HepG2 (cell line): ENCODE measurements around the gene GSK3B. TPM values are rescaled to one million over a fixed set of nuclear protein-coding genes. Genes with fewer than 3 reads are reported as not detected.

Experiments used
- DR1 ChIP-seq: sonication (generic); formaldehyde crosslinking; IDR thresholded peaks from 2 replicates; pipeline ENCODE4 v1.8.0; 2021; ENCODE audit warnings: mild to moderate bottlenecking, missing genetic modification reagents, inconsistent platforms
- FIP1L1 ChIP-seq: fragments of 200-400 bp; formaldehyde crosslinking; IDR thresholded peaks from 2 replicates; pipeline ENCODE4 v1.6.1; 2018; ENCODE audit warnings: low read depth, mild to moderate bottlenecking, low read length, moderate library complexity, borderline replicate concordance; ENCODE audit not compliant: insufficient read depth
- HOMEZ ChIP-seq: IDR thresholded peaks from 2 replicates; pipeline ENCODE4 v1.6.1; 2016; ENCODE audit warnings: low read depth
- HOXA3 ChIP-seq: sonication (generic); formaldehyde crosslinking; IDR thresholded peaks from 2 replicates; pipeline ENCODE4 v1.5.0; 2020; ENCODE audit warnings: missing genetic modification reagents
- KAT7 ChIP-seq: IDR thresholded peaks from 2 replicates; pipeline ENCODE4 v1.6.1; 2018; ENCODE audit warnings: borderline replicate concordance, missing compliant biosample characterization
- MAZ ChIP-seq, 2 experiments: sonication (generic) in 1 of 2; formaldehyde crosslinking in 1 of 2; IDR thresholded peaks; 2 replicates each; pipeline versions ENCODE4 v1.5.0 to v1.6.1; 2012 to 2020; ENCODE audit warnings: low read depth in 2 of 2, mild to moderate bottlenecking in 2 of 2, borderline replicate concordance in 1 of 2, improper control_type of control experiment in 1 of 2, low read length in 1 of 2, missing genetic modification reagents in 1 of 2, moderate library complexity in 1 of 2
- NAIF1 ChIP-seq: sonication (generic); formaldehyde crosslinking; IDR thresholded peaks from 2 replicates; pipeline ENCODE4 v1.5.0; 2020; ENCODE audit warnings: mild to moderate bottlenecking, missing genetic modification reagents, borderline replicate concordance
- PHF21A ChIP-seq: sonication (generic); formaldehyde crosslinking; IDR thresholded peaks from 2 replicates; pipeline ENCODE4 v1.5.0; 2020; ENCODE audit warnings: mild to moderate bottlenecking, missing genetic modification reagents
- RFXANK ChIP-seq: IDR thresholded peaks from 2 replicates; pipeline ENCODE4 v1.6.1; 2016
- SIN3B ChIP-seq: fragments of 150-350 bp; IDR thresholded peaks from 2 replicates; pipeline ENCODE4 v1.6.1; 2014; ENCODE audit warnings: low read length
- SP2 ChIP-seq: sonication (generic); formaldehyde crosslinking; IDR thresholded peaks from 2 replicates; pipeline ENCODE4 v1.5.1; 2020; ENCODE audit warnings: mild to moderate bottlenecking, missing genetic modification reagents
- SUZ12 ChIP-seq: fragments of 150-350 bp; IDR thresholded peaks from 2 replicates; pipeline ENCODE4 v1.6.1; 2014; ENCODE audit warnings: low read depth, low read length
- TRIM24 ChIP-seq: sonication (generic); formaldehyde crosslinking; IDR thresholded peaks from 2 replicates; pipeline ENCODE4 v1.8.0; 2022; ENCODE audit warnings: mild to moderate bottlenecking, missing genetic modification reagents
- ZFP1 ChIP-seq: IDR thresholded peaks from 2 replicates; pipeline ENCODE4 v1.6.1; 2016
- ZNF256 ChIP-seq: sonication (generic); formaldehyde crosslinking; conservative IDR thresholded peaks from 2 replicates; pipeline ENCODE4 v1.4.0; 2020; ENCODE audit warnings: missing genetic modification reagents
- ZNF280B ChIP-seq: sonication (generic); formaldehyde crosslinking; IDR thresholded peaks from 2 replicates; pipeline ENCODE4 v1.5.0; 2020; ENCODE audit warnings: missing genetic modification reagents, mild to moderate bottlenecking, borderline replicate concordance
- ZNF605 ChIP-seq: sonication (generic); formaldehyde crosslinking; IDR thresholded peaks from 2 replicates; pipeline ENCODE4 v1.8.0; 2022; ENCODE audit warnings: mild to moderate bottlenecking, missing genetic modification reagents
- polyA plus RNA-seq, 8 experiments: library from polyadenylated mRNA; depleted of rRNA in 3 of 8; stranded (reverse) in 7 of 8; unstranded in 1 of 8; fragments of >200 nt; fragmentation: Illumina TruSeq in 4 of 8; extraction: Trizol in 4 of 8; gene quantifications; 2 replicates each; pipeline versions ENCODE4 v1.2.1 to v1.2.3, GENCODE V29; 2011 to 2016; ENCODE audit warnings: low read depth in 4 of 8, missing spikeins in 1 of 8, mixed read lengths in 1 of 8; ENCODE audit not compliant: insufficient read depth in 1 of 8
- total RNA-seq, 5 experiments: library from RNA; depleted of rRNA; stranded (reverse); fragments of >200 nt; fragmentation: Illumina TruSeq; extraction: Trizol; gene quantifications; 2 replicates each; pipeline ENCODE4 v1.2.3, GENCODE V29; 2016; ENCODE audit warnings: low read depth in 1 of 5

Gene GSK3B
- total and polyA plus RNA-seq, 2 of the 13 experiments (the other 11 are each of a cell fraction or from before 2014, with no cell fraction given) = 22.3 to 30.1 TPM

GRCh38 chr3:120094776-120095225 lies 554 bp upstream of the GSK3B start (continued):
- 0 out of 2 replicates have a peak, but pooled peaks have one; percentile 44 for TF ChIP-seq ZNF280B (CRISPR knock-in tag)
- TF ChIP-seq ZNF256 (CRISPR knock-in tag) = no peak
- no peak for TF ChIP-seq KAT7
- peak; percentile 81; the same call in 1 of the 2 replicates for TF ChIP-seq HOMEZ (CRISPR knock-in tag)
- TF ChIP-seq TRIM24 (CRISPR knock-in tag) = no peak
- peak; percentile 90; the same call in 1 of the 2 replicates for TF ChIP-seq RFXANK (CRISPR knock-in tag)
- no peak for TF ChIP-seq SUZ12
- peak; percentile 29; the same call in 1 of the 2 replicates for TF ChIP-seq DR1
- peak; percentile 41; the same call in 1 of the 2 replicates for TF ChIP-seq ZNF605 (CRISPR knock-in tag)
- peak; percentile 30; the same call in 1 of the 2 replicates for TF ChIP-seq HOXA3 (CRISPR knock-in tag)
- TF ChIP-seq ZFP1 (CRISPR knock-in tag) = 0 out of 2 replicates have a peak, but pooled peaks have one; percentile 3
- TF ChIP-seq FIP1L1 = no peak
- TF ChIP-seq SIN3B = no peak
- peak; percentile 81 for TF ChIP-seq SP2 (CRISPR knock-in tag)
- TF ChIP-seq NAIF1 = peak; percentile 100
- TF ChIP-seq PHF21A (CRISPR knock-in tag) = peak; percentile 88
- TF ChIP-seq MAZ (IDR thresholded peaks at IDR 0.05; ENCODE audit: borderline replicate concordance, low read depth, low read length) = peak; percentile 90; the same call in 1 of the 2 replicates
- TF ChIP-seq MAZ (CRISPR knock-in tag; IDR thresholded peaks at IDR 0.05; ENCODE audit: low read depth) = no peak
